ENCODE data around the gene CCDC107. TPM values are rescaled to one million over a fixed set of nuclear protein-coding genes. Genes with fewer than 3 reads are reported as not detected.

Gene CCDC107
- total RNA-seq, 1 experiment from 2014 or later, result 34.9 TPM

GRCh38 chr9:35691334-35691650 is 33.2 kb downstream of the CCDC107 start:
- intact Hi-C loops (cut with micrococcal nuclease), result no loop called here
- POLR2A ChIA-PET (ENCODE audit: unreplicated experiment), result no interaction called here
- peak overlapping the region; percentile 88 for H3K4me2 ChIP-seq (ENCODE audit: low read length)
- 0 out of 2 replicates have a peak, but pooled peaks cover under 1% of the 10 kb centered on the region for H3K36me3 ChIP-seq (ENCODE audit: low read depth, low read length)
- ATAC-seq (no peak), DNase-seq (peak; percentile 7)
- no peaks in the 10 kb centered on the region for H3F3A ChIP-seq (ENCODE audit: low read length, unreplicated experiment)
- no peaks in the 10 kb centered on the region for H4K20me1 ChIP-seq (ENCODE audit: low read length)
- TF ChIP-seq EZH2phosphoT487 (IDR thresholded peaks at IDR 0.05; ENCODE audit: borderline replicate concordance, low read length), result no peak
- no peak for TF ChIP-seq CTCF (conservative IDR thresholded peaks at IDR 0.05; ENCODE audit: low read depth, low read length)
- TF ChIP-seq EZH2 (IDR thresholded peaks at IDR 0.05; ENCODE audit: low read length, unreplicated experiment), result no peak
- H3K27ac ChIP-seq (ENCODE audit: low read length), result peak overlapping the region; percentile 56
- H2AFZ ChIP-seq (ENCODE audit: low read length), result peak overlapping the region; percentile 94
- peak overlapping the region; percentile 83 for H3K4me3 ChIP-seq (ENCODE audit: low read length)
- H3K79me2 ChIP-seq (ENCODE audit: low read length), result no peaks in the 10 kb centered on the region
- no TSS peak for BruUV-seq (replicated peaks)
- peak overlapping the region; percentile 85 for H3K9ac ChIP-seq (ENCODE audit: low read length)
- CTCF ChIA-PET, result no interaction called here
- H3K9me3 ChIP-seq (ENCODE audit: low read length), result no peaks in the 10 kb centered on the region
- H3K9me2 ChIP-seq (replicated peaks; ENCODE audit: low read length), result no peaks in the 10 kb centered on the region
- peaks cover 40% of the 10 kb centered on the region for H3K4me1 ChIP-seq (ENCODE audit: insufficient read depth, low read length)
- H3K27me3 ChIP-seq (ENCODE audit: low read length), result no peaks in the 10 kb centered on the region

- no peaks in the 10 kb centered on the region for H3K9me2 ChIP-seq (replicated peaks; ENCODE audit: low read length)
- no peaks in the 10 kb centered on the region for H3K9me3 ChIP-seq (ENCODE audit: low read length)
- POLR2A ChIA-PET (ENCODE audit: unreplicated experiment), result interaction anchor here (0.6 kb wide), 1 partner anchor 1179 kb away, joined by 5 read pairs; no protein-coding TSS in a partner anchor
- H3K79me2 ChIP-seq (ENCODE audit: low read length), result no peaks in the 10 kb centered on the region
- TF ChIP-seq CTCF (conservative IDR thresholded peaks at IDR 0.05; ENCODE audit: low read depth, low read length) (no peak), EZH2 (IDR thresholded peaks at IDR 0.05; ENCODE audit: low read length, unreplicated experiment) (no peak), EZH2phosphoT487 (IDR thresholded peaks at IDR 0.05; ENCODE audit: borderline replicate concordance, low read length) (no peak)
- no peak overlapping the region; the same call in 1 of the 2 replicates for H2AFZ ChIP-seq (ENCODE audit: low read length)
- no peak overlapping the region for H3K27ac ChIP-seq (ENCODE audit: low read length)
- peak overlapping the region; percentile 83; the same call in 1 of the 2 replicates for H3K4me3 ChIP-seq (ENCODE audit: low read length)
- H3K4me1 ChIP-seq (ENCODE audit: insufficient read depth, low read length), result peaks cover 45% of the 10 kb centered on the region
- BruUV-seq (replicated peaks), result no TSS peak
- no peaks in the 10 kb centered on the region for H3F3A ChIP-seq (ENCODE audit: low read length, unreplicated experiment)
- CTCF ChIA-PET, result interaction anchor here (0.7 kb wide), 1 partner anchor 31 kb away, joined by 8 read pairs; no protein-coding TSS in a partner anchor
- peaks cover 5% of the 10 kb centered on the region for H3K36me3 ChIP-seq (ENCODE audit: low read depth, low read length)
- H4K20me1 ChIP-seq (ENCODE audit: low read length), result no peaks in the 10 kb centered on the region
- 0 out of 2 replicates have a peak overlapping the region, but pooled peaks have one; percentile 85 for H3K9ac ChIP-seq (ENCODE audit: low read length)
- ATAC-seq (no peak), DNase-seq (no peak)
- no peak overlapping the region; the same call in 1 of the 2 replicates for H3K4me2 ChIP-seq (ENCODE audit: low read length)
- no peaks in the 10 kb centered on the region for H3K27me3 ChIP-seq (ENCODE audit: low read length)
- intact Hi-C loops (cut with micrococcal nuclease), result no loop called here
Measured at GRCh38 chr9:35691757-35692301, 33.7 kb downstream of the CCDC107 start.

- Histone ChIP-seq H3K4me2 (ENCODE audit: low read length) (no peak overlapping the region; the same call in 1 of the 2 replicates), H4K20me1 (ENCODE audit: low read length) (no peaks in the 10 kb centered on the region), H3K4me1 (ENCODE audit: insufficient read depth, low read length) (peaks cover 18% of the 10 kb centered on the region), H3K27me3 (ENCODE audit: low read length) (no peaks in the 10 kb centered on the region), H3F3A (ENCODE audit: low read length, unreplicated experiment) (no peaks in the 10 kb centered on the region), H3K4me3 (ENCODE audit: low read length) (no peak overlapping the region), H3K9ac (ENCODE audit: low read length) (peak overlapping the region; percentile 35; the same call in 1 of the 2 replicates), H3K36me3 (ENCODE audit: low read depth, low read length) (peaks cover 20% of the 10 kb centered on the region), H2AFZ (ENCODE audit: low read length) (no peak overlapping the region), H3K27ac (ENCODE audit: low read length) (peak overlapping the region; percentile 73), H3K79me2 (ENCODE audit: low read length) (no peaks in the 10 kb centered on the region), H3K9me3 (ENCODE audit: low read length) (no peaks in the 10 kb centered on the region), H3K9me2 (replicated peaks; ENCODE audit: low read length) (no peaks in the 10 kb centered on the region)
- TF ChIP-seq EZH2phosphoT487 (IDR thresholded peaks at IDR 0.05; ENCODE audit: borderline replicate concordance, low read length), result no peak
- no peak for TF ChIP-seq EZH2 (IDR thresholded peaks at IDR 0.05; ENCODE audit: low read length, unreplicated experiment)
- no peak for TF ChIP-seq CTCF (conservative IDR thresholded peaks at IDR 0.05; ENCODE audit: low read depth, low read length)
- BruUV-seq (replicated peaks), result no TSS peak
- ATAC-seq (peak; percentile 87), DNase-seq (peak; percentile 71)
- ChIA-PET CTCF (interaction anchor here (1.2 kb wide), 2 partner anchors 35 to 36 kb away, joined by 3 to 5 read pairs; partner anchors contain the start of genes CREB3 and TLN1), POLR2A (ENCODE audit: unreplicated experiment) (interaction anchor here (1.0 kb wide), 1 partner anchor 53 kb away, joined by 3 read pairs; the partner anchor contains the start of genes GBA2 and RGP1)
- intact Hi-C loops (cut with micrococcal nuclease), result loop anchor here (5.0 kb wide), 1 partner anchor 39 kb away; the partner anchor contains the start of genes CCDC107 and RMRP
Measured at GRCh38 chr9:35695943-35696401, 37.9 kb downstream of the CCDC107 start.

All from PC-3 (cell line).